DND-41 (cell line): Measurements from ENCODE around the gene TPD52L1.

Experiments
- ATAC-seq: fragments of 200-7000 bp; cut with Tn5 transposase; 3 replicates; pipeline ENCODE4 v1.9.1; 2021; ENCODE audit warnings: low read depth; ENCODE audit not compliant: insufficient read depth
- DNase-seq: peaks from one replicate; pipeline ENCODE4 v3.0.0-alpha.2; 2020
- H2AFZ ChIP-seq: 2 replicates; pipeline ENCODE4 v1.6.0; 2012; ENCODE audit warnings: low read depth, low read length
- H3K27ac ChIP-seq: 2 replicates; pipeline ENCODE4 v1.5.1; 2012; ENCODE audit warnings: low read length, inconsistent platforms
- H3K27me3 ChIP-seq: fragments of 200-600 bp; sonication (generic); 2 replicates; pipeline ENCODE4 v1.6.0; 2012; ENCODE audit warnings: low read length, mild to moderate bottlenecking, inconsistent platforms; ENCODE audit not compliant: insufficient read depth, poor library complexity
- H3K36me3 ChIP-seq: 2 replicates; pipeline ENCODE4 v1.5.1; 2012; ENCODE audit warnings: low read length, inconsistent platforms; ENCODE audit not compliant: insufficient read depth
- H3K4me1 ChIP-seq: 2 replicates; pipeline ENCODE4 v1.5.1; 2012; ENCODE audit warnings: mild to moderate bottlenecking, low read length; ENCODE audit not compliant: insufficient read depth
- H3K4me2 ChIP-seq: 2 replicates; pipeline ENCODE4 v1.6.0; 2012; ENCODE audit warnings: mild to moderate bottlenecking, moderate library complexity, low read length, inconsistent platforms; ENCODE audit not compliant: insufficient read depth
- H3K4me3 ChIP-seq, 2 experiments: fragments of 200-600 bp in 1 of 2; shearing (Covaris generic) in 1 of 2; 2 replicates each; pipeline ENCODE4 v1.5.1; 2012 to 2016; ENCODE audit warnings: inconsistent platforms in 2 of 2, low read length in 2 of 2, mild to moderate bottlenecking in 2 of 2, low read depth in 1 of 2, moderate library complexity in 1 of 2
- H3K79me2 ChIP-seq: 2 replicates; pipeline ENCODE4 v1.6.0; 2012; ENCODE audit warnings: low read length, inconsistent platforms; ENCODE audit not compliant: insufficient read depth
- H3K9ac ChIP-seq: 2 replicates; pipeline ENCODE4 v1.6.0; 2012; ENCODE audit warnings: low read depth, mild to moderate bottlenecking, inconsistent platforms, low read length, moderate library complexity
- H3K9me3 ChIP-seq: 2 replicates; pipeline ENCODE4 v1.5.1; 2012; ENCODE audit warnings: low read length, moderate library complexity, mild to moderate bottlenecking, inconsistent platforms; ENCODE audit not compliant: insufficient read depth, severe bottlenecking
- H4K20me1 ChIP-seq: 2 replicates; pipeline ENCODE4 v1.6.0; 2012; ENCODE audit warnings: low read length; ENCODE audit not compliant: insufficient read depth
- CTCF ChIP-seq: IDR thresholded peaks from 2 replicates; pipeline ENCODE4 v1.5.1; 2012; ENCODE audit warnings: borderline replicate concordance, low read length, moderate library complexity, mild to moderate bottlenecking; ENCODE audit not compliant: poor library complexity, severe bottlenecking; ENCODE audit errors: extremely low read depth
- EZH2 ChIP-seq: IDR thresholded peaks from 3 replicates; pipeline ENCODE4 v1.6.1; 2012; ENCODE audit warnings: borderline replicate concordance, low read depth, mild to moderate bottlenecking, moderate library complexity, low read length, inconsistent platforms; ENCODE audit not compliant: severe bottlenecking

The TPD52L1 gene

GRCh38 chr6:125107896-125108295 is 45.7 kb upstream of the TPD52L1 start:
- Histone ChIP-seq H3K4me2 (no peak overlapping the region), H3K36me3 (no peaks in the 10 kb centered on the region), H3K9me3 (peaks cover 9% of the 10 kb centered on the region), H3K4me1 (no peaks in the 10 kb centered on the region), H4K20me1 (no peaks in the 10 kb centered on the region), H3K27ac (no peak overlapping the region), H2AFZ (no peak overlapping the region), H3K79me2 (no peaks in the 10 kb centered on the region), H3K27me3 (no peaks in the 10 kb centered on the region), H3K9ac (no peak overlapping the region), H3K4me3 (no peak overlapping the region)
- DNase-seq: no peak
- no peak for ATAC-seq
- TF ChIP-seq EZH2 (no peak), CTCF (no peak)

- TF ChIP-seq CTCF (no peak), EZH2 (no peak)
- DNase-seq: no peak
- H3K36me3 ChIP-seq: no peaks in the 10 kb centered on the region
- no peak overlapping the region for H2AFZ ChIP-seq
- H3K27ac ChIP-seq: no peak overlapping the region
- no peak for ATAC-seq
- peaks cover 9% of the 10 kb centered on the region for H3K9me3 ChIP-seq
- no peaks in the 10 kb centered on the region for H3K79me2 ChIP-seq
- no peaks in the 10 kb centered on the region for H3K27me3 ChIP-seq
- H3K4me1 ChIP-seq: no peaks in the 10 kb centered on the region
- no peak overlapping the region for H3K4me2 ChIP-seq
- H4K20me1 ChIP-seq: no peaks in the 10 kb centered on the region
- no peak overlapping the region for H3K4me3 ChIP-seq
- H3K9ac ChIP-seq: no peak overlapping the region
Measured at GRCh38 chr6:125110056-125110455, 43.5 kb upstream of the TPD52L1 start.

GRCh38 chr6:125111219-125111983 is 42.2 kb upstream of the TPD52L1 start:
- Histone ChIP-seq H2AFZ (no peak overlapping the region), H3K4me3 (no peak overlapping the region), H3K27ac (no peak overlapping the region), H3K27me3 (no peaks in the 10 kb centered on the region), H3K36me3 (no peaks in the 10 kb centered on the region), H3K79me2 (no peaks in the 10 kb centered on the region), H4K20me1 (no peaks in the 10 kb centered on the region), H3K9me3 (peaks cover 9% of the 10 kb centered on the region), H3K9ac (no peak overlapping the region), H3K4me2 (no peak overlapping the region), H3K4me1 (no peaks in the 10 kb centered on the region)
- DNase-seq (no peak), ATAC-seq (no peak)
- TF ChIP-seq CTCF (no peak), EZH2 (no peak)

GRCh38 chr6:125112934-125113333 is 40.6 kb upstream of the TPD52L1 start:
- no peaks in the 10 kb centered on the region for H3K27me3 ChIP-seq
- no peak overlapping the region for H3K4me3 ChIP-seq
- no peak overlapping the region for H3K9ac ChIP-seq
- no peaks in the 10 kb centered on the region for H3K4me1 ChIP-seq
- H3K4me2 ChIP-seq: no peak overlapping the region
- TF ChIP-seq CTCF (no peak), EZH2 (no peak)
- ATAC-seq (no peak), DNase-seq (no peak)
- no peaks in the 10 kb centered on the region for H4K20me1 ChIP-seq
- peaks cover 9% of the 10 kb centered on the region for H3K9me3 ChIP-seq
- H3K79me2 ChIP-seq: no peaks in the 10 kb centered on the region
- H2AFZ ChIP-seq: no peak overlapping the region
- H3K27ac ChIP-seq: no peak overlapping the region
- H3K36me3 ChIP-seq: no peaks in the 10 kb centered on the region
